Suprapubic skin (tissue), 4 donors: Measurements from ENCODE around the gene ERFL. TPM values are rescaled to one million over a fixed set of nuclear protein-coding genes. Genes with fewer than 3 reads are reported as not detected.

Source experiments
- DNase-seq, 2 donors: peaks; one replicate each; pipeline ENCODE4 v3.0.0-alpha.2; 2019; ENCODE audit warnings: low spot score in 2 of 2
- H3K27ac ChIP-seq: fragments of 200-600 bp; sonication (generic); one replicate; pipeline ENCODE4 v1.5.1; 2019
- H3K27me3 ChIP-seq: fragments of 200-600 bp; sonication (generic); one replicate; pipeline ENCODE4 v1.5.1; 2019
- H3K36me3 ChIP-seq: fragments of 200-600 bp; sonication (generic); one replicate; pipeline ENCODE4 v1.5.1; 2019
- H3K4me1 ChIP-seq: fragments of 200-600 bp; sonication (generic); one replicate; pipeline ENCODE4 v1.5.1; 2019
- H3K4me3 ChIP-seq: fragments of 200-600 bp; sonication (generic); one replicate; pipeline ENCODE4 v1.5.1; 2019; ENCODE audit warnings: mild to moderate bottlenecking
- H3K9me3 ChIP-seq: fragments of 200-600 bp; sonication (generic); one replicate; pipeline ENCODE4 v1.5.1; 2019
- CTCF ChIP-seq, 2 donors: fragments of 200-600 bp in 1 of 2; fragments of 450-650 bp in 1 of 2; sonication (generic) in 1 of 2; IDR thresholded peaks; one replicate each; pipeline ENCODE4 v1.5.1; 2016 to 2019; ENCODE audit warnings: antibody characterized with exemption in 2 of 2, mild to moderate bottlenecking in 1 of 2, moderate library complexity in 1 of 2
- EP300 ChIP-seq: sonication (generic); formaldehyde crosslinking; IDR thresholded peaks from one replicate; pipeline ENCODE4 v1.6.1; 2017; ENCODE audit warnings: antibody characterized with exemption
- POLR2A ChIP-seq, 2 donors: fragments of 450-650 bp; IDR thresholded peaks; one replicate each; pipeline ENCODE4 v1.6.1; 2017; ENCODE audit warnings: antibody characterized with exemption in 2 of 2, mild to moderate bottlenecking in 2 of 2, moderate library complexity in 2 of 2
- POLR2AphosphoS5 ChIP-seq, 3 donors: sonication (generic); formaldehyde crosslinking; IDR thresholded peaks; one replicate each; pipeline ENCODE4 v1.6.1; 2017; ENCODE audit warnings: antibody characterized with exemption in 3 of 3
- WGBS: methylation state at CpG from one replicate; pipeline ENCODE4 v1.1.5; 2018; 5-methylcytosine and 5-hydroxymethylcytosine counted together
- total RNA-seq, 4 donors: library from RNA; depleted of rRNA; stranded (reverse); fragments of >200 nt; gene quantifications; one replicate each; pipeline ENCODE4 v1.1.0, GENCODE V29; 2016

ERFL gene
- total RNA-seq, 4 donors from 2014 or later, result 0.21 to 0.72 TPM; not detected in 2

- no peak overlapping the region for H3K4me3 ChIP-seq
- no peaks in the 10 kb centered on the region for H3K9me3 ChIP-seq
- H3K27ac ChIP-seq, result no peak overlapping the region
- DNase-seq, result no peak
- TF ChIP-seq CTCF (IDR thresholded peaks at IDR 0.05) (no peak), EP300 (no peak)
- 84% methylated on average over 8 of the region's 8 CpGs for WGBS
- H3K36me3 ChIP-seq, result no peaks in the 10 kb centered on the region
- H3K4me1 ChIP-seq, result peaks cover 9% of the 10 kb centered on the region
- peaks cover 19% of the 10 kb centered on the region for H3K27me3 ChIP-seq
These were observed 17.0 kb upstream of the ERFL start for GRCh38 chr19:41945135-41945766.

DNA sequence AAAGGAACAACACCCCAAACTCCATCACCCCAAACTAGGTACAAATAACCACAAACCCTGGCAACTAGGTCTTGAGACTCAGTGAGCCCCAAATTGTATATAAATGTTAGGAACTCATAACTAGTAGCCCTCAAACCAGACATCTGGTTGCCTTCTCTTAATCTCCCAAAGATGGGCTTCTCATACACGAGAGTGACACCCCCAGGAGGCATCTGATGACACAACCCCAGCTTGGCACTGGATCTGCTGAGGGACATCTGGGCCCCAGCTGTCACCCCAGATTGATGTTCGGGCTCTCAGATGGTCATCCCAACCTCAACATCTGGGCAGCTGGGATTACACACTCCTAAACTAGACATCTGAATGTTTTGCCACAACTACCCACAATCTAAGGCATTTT, 16.1 kb upstream of the ERFL start:
- no peak for DNase-seq
- WGBS, result 70% methylated on average over 2 of the region's 2 CpGs
- Histone ChIP-seq H3K36me3 (no peaks in the 10 kb centered on the region), H3K4me3 (no peak overlapping the region), H3K27ac (no peak overlapping the region), H3K4me1 (peaks cover 16% of the 10 kb centered on the region), H3K27me3 (peaks cover 28% of the 10 kb centered on the region), H3K9me3 (no peaks in the 10 kb centered on the region)
- TF ChIP-seq CTCF (IDR thresholded peaks at IDR 0.05) (no peak), EP300 (no peak), POLR2A (IDR thresholded peaks at IDR 0.05) (no peak)

DNA sequence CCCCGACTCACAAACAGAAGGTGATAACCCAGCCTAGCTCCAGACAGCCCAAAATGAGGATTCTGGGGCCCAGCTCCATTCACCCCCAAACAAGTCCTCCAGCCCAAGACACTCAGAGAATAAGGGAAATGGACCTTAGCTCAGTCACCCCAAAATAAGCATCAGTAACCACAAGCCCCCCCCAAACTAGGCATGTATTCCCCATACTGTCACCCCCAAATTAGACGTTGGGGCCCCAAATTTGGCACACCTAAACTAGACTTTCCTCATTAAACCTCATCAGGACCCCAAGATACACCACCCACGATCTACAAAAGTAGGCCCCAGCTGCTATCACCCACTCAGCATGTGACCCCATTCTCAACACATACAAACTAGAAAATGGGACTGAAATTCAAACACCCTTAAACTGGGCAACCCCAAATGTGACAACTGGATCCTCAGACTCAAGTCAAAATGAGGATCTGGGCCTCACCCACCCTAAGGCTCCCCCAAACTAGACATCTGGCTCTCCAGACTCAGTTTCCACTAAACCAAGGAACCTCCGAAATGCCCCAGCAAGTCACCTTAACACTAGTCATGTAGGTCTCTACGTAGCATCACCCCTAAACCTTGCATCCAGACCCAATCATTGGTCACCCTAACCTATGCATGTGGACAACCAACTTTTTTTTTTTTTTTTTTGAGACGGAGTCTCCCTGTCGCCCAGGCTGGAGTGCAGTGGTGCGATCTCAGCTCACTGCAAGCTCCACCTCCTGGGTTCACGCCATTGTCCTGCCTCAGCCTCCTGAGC, 13.4 kb upstream of the ERFL start:
- DNase-seq, result no peak
- H3K27me3 ChIP-seq, result peaks cover 50% of the 10 kb centered on the region
- TF ChIP-seq CTCF (IDR thresholded peaks at IDR 0.05) (no peak), EP300 (no peak), POLR2A (IDR thresholded peaks at IDR 0.05) (no peak), POLR2AphosphoS5 (IDR thresholded peaks at IDR 0.05) (no peak)
- WGBS, result 91% methylated on average over 9 of the region's 9 CpGs
- H3K4me1 ChIP-seq, result peaks cover 16% of the 10 kb centered on the region
- H3K27ac ChIP-seq, result no peak overlapping the region
- no peaks in the 10 kb centered on the region for H3K9me3 ChIP-seq
- H3K36me3 ChIP-seq, result no peaks in the 10 kb centered on the region
- H3K4me3 ChIP-seq, result no peak overlapping the region

DNA sequence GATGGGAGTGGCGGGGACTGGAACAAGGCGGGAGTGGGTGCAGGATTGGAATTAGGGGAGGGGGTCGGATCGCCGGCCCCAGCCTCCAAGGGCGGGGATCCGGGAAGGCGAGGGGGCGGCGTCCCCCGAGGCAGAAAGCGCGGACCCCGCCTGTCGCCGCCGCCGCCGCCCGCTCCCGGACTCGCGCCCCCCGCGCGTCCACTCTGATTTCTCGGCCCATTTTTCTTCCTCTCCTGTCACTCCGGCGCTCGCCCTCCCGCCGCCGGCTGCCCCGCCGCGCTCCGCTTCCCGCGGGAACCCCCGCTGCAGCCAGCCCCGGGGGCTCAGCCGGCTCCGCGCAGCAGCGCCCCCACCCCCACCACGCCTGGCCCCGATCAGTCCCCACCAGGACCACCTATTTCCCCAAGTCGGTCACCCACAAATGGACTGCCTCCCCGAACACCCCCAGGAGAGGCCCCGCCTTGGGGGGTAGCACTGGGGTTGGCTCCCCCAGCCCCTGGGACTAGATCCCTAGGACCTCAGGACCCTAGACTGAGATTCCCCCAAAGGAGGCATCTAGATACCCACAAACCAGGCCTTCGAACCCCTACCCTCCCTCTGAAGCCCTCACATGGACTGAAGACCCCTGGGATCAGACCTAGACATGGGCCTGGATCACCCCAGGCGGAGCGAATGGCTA, 12.6 kb upstream of the ERFL start:
- 7% methylated on average over 50 of the region's 53 CpGs for WGBS
- Histone ChIP-seq H3K36me3 (no peaks in the 10 kb centered on the region), H3K4me1 (peaks cover 19% of the 10 kb centered on the region), H3K9me3 (no peaks in the 10 kb centered on the region), H3K4me3 (peak overlapping the region; percentile 48), H3K27me3 (peaks cover 58% of the 10 kb centered on the region), H3K27ac (no peak overlapping the region)
- TF ChIP-seq CTCF (IDR thresholded peaks at IDR 0.05) (no peak), POLR2A (IDR thresholded peaks at IDR 0.05) (no peak), EP300 (no peak), POLR2AphosphoS5 (IDR thresholded peaks at IDR 0.05) (no peak)
- DNase-seq, result no peak
